WTC11 (cell line): ENCODE results near the gene ACER1. TPM values are rescaled to one million over a fixed set of nuclear protein-coding genes. Genes with fewer than 3 reads are reported as not detected.

Experiments used
- ATAC-seq: fragments of 200-7000 bp; cut with Tn5 transposase; 2 replicates; pipeline ENCODE4 v1.10.0; 2021; ENCODE audit warnings: mild to moderate bottlenecking, moderate library complexity
- CTCF ChIA-PET: fragments of 300-600 bp; sonication (Branson Sonifier 250); formaldehyde crosslinking; loops from one replicate; lab custom pipeline; 2021; ENCODE audit warnings: antibody characterized with exemption; lab: Charles Lee
- POLR2A ChIA-PET: fragments of 350-600 bp; sonication (Branson Sonifier 250); formaldehyde crosslinking; loops from one replicate; lab custom pipeline; 2021; ENCODE audit warnings: antibody characterized with exemption; lab: Charles Lee
- DNase-seq: peaks from one replicate; pipeline ENCODE4 v3.0.0; 2021; ENCODE audit warnings: low spot score
- H3K27ac Mint-ChIP-seq: 2 replicates; pipeline ENCODE4 v1.8.0; 2021; ENCODE audit warnings: mixed read lengths
- H3K27me3 Mint-ChIP-seq: 2 replicates; pipeline ENCODE4 v1.8.0; 2021; ENCODE audit warnings: low read depth, mild to moderate bottlenecking, moderate library complexity, mixed read lengths
- H3K36me3 Mint-ChIP-seq: 2 replicates; pipeline ENCODE4 v1.8.0; 2021; ENCODE audit warnings: mixed read lengths
- H3K4me1 Mint-ChIP-seq: 2 replicates; pipeline ENCODE4 v1.8.0; 2022; ENCODE audit warnings: mixed read lengths
- H3K4me3 Mint-ChIP-seq: 2 replicates; pipeline ENCODE4 v1.8.0; 2021; ENCODE audit warnings: mild to moderate bottlenecking, moderate library complexity, mixed read lengths
- H3K9me3 Mint-ChIP-seq: 2 replicates; pipeline ENCODE4 v1.8.0; 2021; ENCODE audit warnings: mixed read lengths
- ARID4B ChIP-seq: sonication (generic); formaldehyde crosslinking; IDR thresholded peaks from 2 replicates; pipeline ENCODE4 v1.8.0; 2023; ENCODE audit warnings: missing genetic modification reagents, mild to moderate bottlenecking, borderline replicate concordance
- FOXP4 ChIP-seq: sonication (generic); formaldehyde crosslinking; IDR thresholded peaks from 2 replicates; pipeline ENCODE4 v1.8.0; 2022; ENCODE audit warnings: mild to moderate bottlenecking, missing genetic modification reagents
- GTF2I ChIP-seq: fragments of 250-450 bp; sonication (Bioruptor Pico); conservative IDR thresholded peaks from 2 replicates; pipeline ENCODE4 v1.4.0; 2021; ENCODE audit warnings: mild to moderate bottlenecking
- KAT7 ChIP-seq: sonication (generic); formaldehyde crosslinking; IDR thresholded peaks from 2 replicates; pipeline ENCODE4 v1.8.1; 2023; ENCODE audit warnings: missing genetic modification reagents, mild to moderate bottlenecking, borderline replicate concordance
- RELA ChIP-seq: sonication (generic); formaldehyde crosslinking; IDR thresholded peaks from 2 replicates; pipeline ENCODE4 v1.8.1; 2022; ENCODE audit warnings: missing genetic modification reagents, mild to moderate bottlenecking, borderline replicate concordance
- SMAD3 ChIP-seq: sonication (generic); formaldehyde crosslinking; IDR thresholded peaks from 2 replicates; pipeline ENCODE4 v1.8.0; 2022; ENCODE audit warnings: missing genetic modification reagents, mild to moderate bottlenecking, borderline replicate concordance
- SMAD4 ChIP-seq: sonication (generic); formaldehyde crosslinking; IDR thresholded peaks from 2 replicates; pipeline ENCODE4 v1.8.0; 2022; ENCODE audit warnings: mild to moderate bottlenecking, missing genetic modification reagents
- ZMAT4 ChIP-seq: fragments of 250-450 bp; sonication (Bioruptor Pico); IDR thresholded peaks from 2 replicates; pipeline ENCODE4 v1.9.0; 2021; ENCODE audit warnings: mild to moderate bottlenecking
- ZNF219 ChIP-seq: sonication (generic); formaldehyde crosslinking; IDR thresholded peaks from 2 replicates; pipeline ENCODE4 v1.8.0; 2023; ENCODE audit warnings: missing genetic modification reagents, mild to moderate bottlenecking, borderline replicate concordance
- ZNF232 ChIP-seq: sonication (generic); formaldehyde crosslinking; IDR thresholded peaks from 2 replicates; pipeline ENCODE4 v1.8.0; 2022; ENCODE audit warnings: mild to moderate bottlenecking, missing genetic modification reagents
- ZNF317 ChIP-seq: sonication (generic); formaldehyde crosslinking; IDR thresholded peaks from 2 replicates; pipeline ENCODE4 v1.8.1; 2023; ENCODE audit warnings: low read depth, mild to moderate bottlenecking, moderate library complexity, missing genetic modification reagents, borderline replicate concordance
- ZNF396 ChIP-seq: fragments of 250-450 bp; sonication (Bioruptor Pico); IDR thresholded peaks from 2 replicates; pipeline ENCODE4 v1.8.0; 2021; ENCODE audit warnings: mild to moderate bottlenecking, moderate library complexity, borderline replicate concordance
- ZNF423 ChIP-seq: fragments of 250-450 bp; sonication (Bioruptor Pico); IDR thresholded peaks from 2 replicates; pipeline ENCODE4 v2.1.2; 2022; ENCODE audit warnings: mild to moderate bottlenecking, moderate library complexity
- total RNA-seq: library from RNA; stranded (reverse); gene quantifications from 3 replicates; pipeline ENCODE4 v1.2.3, GENCODE V29; 2021
- TF ChIP-seq, protein P1 (sequence below): fragments of 200-600 bp; IDR thresholded peaks from 2 replicates; pipeline ENCODE4 v1.8.0; 2022; ENCODE audit warnings: antibody characterized with exemption
- TF ChIP-seq, protein P2 (sequence below): fragments of 250-450 bp; sonication (Bioruptor Pico); IDR thresholded peaks from 2 replicates; pipeline ENCODE4 v1.8.0; 2021; ENCODE audit warnings: mild to moderate bottlenecking
- TF ChIP-seq, protein P3 (sequence below): fragments of 250-450 bp; sonication (Bioruptor Pico); IDR thresholded peaks from 2 replicates; pipeline ENCODE4 v1.9.0; 2021; ENCODE audit warnings: mild to moderate bottlenecking

ACER1 gene
- total RNA-seq, 1 experiment from 2014 or later: not detected

DNA sequence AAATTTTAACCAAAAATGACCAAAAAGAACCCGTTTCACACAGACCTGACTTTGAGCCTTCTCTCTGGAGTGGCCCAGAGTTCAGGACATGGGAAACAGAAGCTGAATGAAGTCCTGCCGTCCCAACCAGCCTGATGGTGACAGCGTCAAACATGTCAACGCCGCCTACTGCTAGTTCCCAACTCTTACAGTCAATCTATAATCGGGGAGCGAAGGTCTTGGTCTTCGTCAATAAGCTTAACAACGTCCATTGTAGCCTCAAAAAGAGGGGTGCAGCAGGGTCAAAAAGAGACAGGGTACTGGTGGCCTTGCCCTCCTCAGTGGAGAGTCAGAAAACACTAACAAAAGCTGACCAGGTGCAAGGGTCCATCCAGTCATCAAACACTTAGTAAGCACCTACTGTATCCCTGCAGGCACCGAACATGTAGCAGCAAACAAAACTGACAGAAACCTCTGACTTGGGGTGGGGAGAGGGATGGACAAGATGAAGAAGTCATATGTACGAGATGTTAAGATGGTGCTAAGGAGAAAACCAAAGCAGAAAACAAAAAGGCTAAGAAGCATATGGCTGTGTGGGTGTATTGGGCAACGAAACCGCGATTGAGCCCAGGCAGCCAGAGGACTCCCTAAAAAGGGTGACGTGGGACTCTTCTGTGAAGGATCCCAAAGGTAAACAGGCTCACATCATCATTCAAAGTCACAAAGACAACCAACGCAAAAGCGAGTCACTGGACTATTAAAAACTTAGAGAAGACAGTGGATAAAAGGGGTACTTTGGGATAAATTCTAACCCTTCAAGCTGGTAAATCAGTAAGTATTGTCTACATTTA lies 65.6 kb downstream of the ACER1 start:
- no peak for ATAC-seq
- Mint-ChIP-seq H3K4me3 (no peak overlapping the region), H3K9me3 (no peaks in the 10 kb centered on the region), H3K4me1 (peaks cover 35% of the 10 kb centered on the region), H3K27ac (peak overlapping the region; percentile 57; the same call in 1 of the 2 replicates), H3K36me3 (peaks cover 46% of the 10 kb centered on the region), H3K27me3 (no peaks in the 10 kb centered on the region)
- DNase-seq: no peak
- TF ChIP-seq ZNF396: no peak
- TF ChIP-seq SMAD3 (CRISPR knock-in tag): no peak
- ChIA-PET POLR2A (no interaction called here), CTCF (no interaction called here)

DNA sequence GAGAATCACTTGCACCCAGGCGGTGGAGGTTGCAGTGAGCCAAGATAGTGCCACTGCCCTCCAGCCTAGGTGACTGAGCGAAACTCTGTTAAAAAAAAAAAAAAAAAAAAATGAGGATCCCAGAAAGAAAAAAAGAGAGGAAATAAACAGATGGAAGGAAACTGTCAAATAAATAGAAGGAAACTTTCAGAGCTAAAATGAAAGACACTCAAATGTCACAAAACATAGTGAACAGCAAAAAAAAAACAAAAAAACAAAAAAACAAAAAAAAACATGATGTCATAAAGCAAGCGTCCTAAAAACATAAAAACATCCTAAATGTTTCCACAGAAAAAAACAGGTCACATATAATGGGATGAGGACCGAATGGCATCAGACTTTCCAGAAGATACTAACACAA lies 68.6 kb downstream of the ACER1 start:
- TF ChIP-seq ARID4B (no peak), ZNF219 (no peak), ZNF317 (CRISPR knock-in tag) (no peak)
- Mint-ChIP-seq H3K9me3 (no peaks in the 10 kb centered on the region), H3K36me3 (peaks cover 39% of the 10 kb centered on the region), H3K4me1 (peaks cover 16% of the 10 kb centered on the region), H3K4me3 (no peak overlapping the region), H3K27ac (peak overlapping the region; percentile 62), H3K27me3 (no peaks in the 10 kb centered on the region)
- CTCF ChIA-PET: interaction anchor here (0.5 to 1.2 kb wide), 6 partner anchors 39 to 903 kb away, joined by 3 to 5 read pairs (median 3); partner anchors contain the start of gene CLPP
- no peak for ATAC-seq
- POLR2A ChIA-PET: no interaction called here
- DNase-seq: no peak

GRCh38 chr19:6263735-6264444 lies 69.5 kb downstream of the ACER1 start:
- peaks cover 16% of the 10 kb centered on the region for H3K4me1 Mint-ChIP-seq
- H3K27me3 Mint-ChIP-seq: no peaks in the 10 kb centered on the region
- H3K27ac Mint-ChIP-seq: peak overlapping the region; percentile 94
- H3K9me3 Mint-ChIP-seq: no peaks in the 10 kb centered on the region
- H3K36me3 Mint-ChIP-seq: peaks cover 46% of the 10 kb centered on the region
- H3K4me3 Mint-ChIP-seq: peak overlapping the region; percentile 7; the same call in 1 of the 2 replicates
- ChIA-PET CTCF (interaction anchor here (0.6 to 1.2 kb wide), 5 partner anchors 38 to 216 kb away, joined by 3 to 6 read pairs (median 4); partner anchors contain the start of gene CLPP), POLR2A (no interaction called here)
- ATAC-seq: peak; percentile 38
- no peak for DNase-seq
- TF ChIP-seq ZNF423 (no peak), GTF2I (CRISPR knock-in tag) (no peak), SMAD4 (no peak), RELA (CRISPR knock-in tag) (no peak), FOXP4 (CRISPR knock-in tag) (no peak), ZMAT4 (CRISPR knock-in tag) (no peak), KAT7 (CRISPR knock-in tag) (no peak), ZNF232 (CRISPR knock-in tag) (no peak)
- TF ChIP-seq, protein P1, sequence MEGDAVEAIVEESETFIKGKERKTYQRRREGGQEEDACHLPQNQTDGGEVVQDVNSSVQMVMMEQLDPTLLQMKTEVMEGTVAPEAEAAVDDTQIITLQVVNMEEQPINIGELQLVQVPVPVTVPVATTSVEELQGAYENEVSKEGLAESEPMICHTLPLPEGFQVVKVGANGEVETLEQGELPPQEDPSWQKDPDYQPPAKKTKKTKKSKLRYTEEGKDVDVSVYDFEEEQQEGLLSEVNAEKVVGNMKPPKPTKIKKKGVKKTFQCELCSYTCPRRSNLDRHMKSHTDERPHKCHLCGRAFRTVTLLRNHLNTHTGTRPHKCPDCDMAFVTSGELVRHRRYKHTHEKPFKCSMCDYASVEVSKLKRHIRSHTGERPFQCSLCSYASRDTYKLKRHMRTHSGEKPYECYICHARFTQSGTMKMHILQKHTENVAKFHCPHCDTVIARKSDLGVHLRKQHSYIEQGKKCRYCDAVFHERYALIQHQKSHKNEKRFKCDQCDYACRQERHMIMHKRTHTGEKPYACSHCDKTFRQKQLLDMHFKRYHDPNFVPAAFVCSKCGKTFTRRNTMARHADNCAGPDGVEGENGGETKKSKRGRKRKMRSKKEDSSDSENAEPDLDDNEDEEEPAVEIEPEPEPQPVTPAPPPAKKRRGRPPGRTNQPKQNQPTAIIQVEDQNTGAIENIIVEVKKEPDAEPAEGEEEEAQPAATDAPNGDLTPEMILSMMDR: no peak
- TF ChIP-seq, protein P2, sequence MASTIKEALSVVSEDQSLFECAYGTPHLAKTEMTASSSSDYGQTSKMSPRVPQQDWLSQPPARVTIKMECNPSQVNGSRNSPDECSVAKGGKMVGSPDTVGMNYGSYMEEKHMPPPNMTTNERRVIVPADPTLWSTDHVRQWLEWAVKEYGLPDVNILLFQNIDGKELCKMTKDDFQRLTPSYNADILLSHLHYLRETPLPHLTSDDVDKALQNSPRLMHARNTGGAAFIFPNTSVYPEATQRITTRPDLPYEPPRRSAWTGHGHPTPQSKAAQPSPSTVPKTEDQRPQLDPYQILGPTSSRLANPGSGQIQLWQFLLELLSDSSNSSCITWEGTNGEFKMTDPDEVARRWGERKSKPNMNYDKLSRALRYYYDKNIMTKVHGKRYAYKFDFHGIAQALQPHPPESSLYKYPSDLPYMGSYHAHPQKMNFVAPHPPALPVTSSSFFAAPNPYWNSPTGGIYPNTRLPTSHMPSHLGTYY (CRISPR knock-in tag): no peak
- TF ChIP-seq, protein P3, sequence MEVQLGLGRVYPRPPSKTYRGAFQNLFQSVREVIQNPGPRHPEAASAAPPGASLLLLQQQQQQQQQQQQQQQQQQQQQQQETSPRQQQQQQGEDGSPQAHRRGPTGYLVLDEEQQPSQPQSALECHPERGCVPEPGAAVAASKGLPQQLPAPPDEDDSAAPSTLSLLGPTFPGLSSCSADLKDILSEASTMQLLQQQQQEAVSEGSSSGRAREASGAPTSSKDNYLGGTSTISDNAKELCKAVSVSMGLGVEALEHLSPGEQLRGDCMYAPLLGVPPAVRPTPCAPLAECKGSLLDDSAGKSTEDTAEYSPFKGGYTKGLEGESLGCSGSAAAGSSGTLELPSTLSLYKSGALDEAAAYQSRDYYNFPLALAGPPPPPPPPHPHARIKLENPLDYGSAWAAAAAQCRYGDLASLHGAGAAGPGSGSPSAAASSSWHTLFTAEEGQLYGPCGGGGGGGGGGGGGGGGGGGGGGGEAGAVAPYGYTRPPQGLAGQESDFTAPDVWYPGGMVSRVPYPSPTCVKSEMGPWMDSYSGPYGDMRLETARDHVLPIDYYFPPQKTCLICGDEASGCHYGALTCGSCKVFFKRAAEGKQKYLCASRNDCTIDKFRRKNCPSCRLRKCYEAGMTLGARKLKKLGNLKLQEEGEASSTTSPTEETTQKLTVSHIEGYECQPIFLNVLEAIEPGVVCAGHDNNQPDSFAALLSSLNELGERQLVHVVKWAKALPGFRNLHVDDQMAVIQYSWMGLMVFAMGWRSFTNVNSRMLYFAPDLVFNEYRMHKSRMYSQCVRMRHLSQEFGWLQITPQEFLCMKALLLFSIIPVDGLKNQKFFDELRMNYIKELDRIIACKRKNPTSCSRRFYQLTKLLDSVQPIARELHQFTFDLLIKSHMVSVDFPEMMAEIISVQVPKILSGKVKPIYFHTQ: no peak
